ENCODE results near the gene HOXD11. TPM values are rescaled to one million over a fixed set of nuclear protein-coding genes. Genes with fewer than 3 reads are reported as not detected.

The HOXD11 gene
- total and polyA plus RNA-seq, 2 donors (not counting 1 experiment from before 2014, with no cell fraction given) = not detected

DNA sequence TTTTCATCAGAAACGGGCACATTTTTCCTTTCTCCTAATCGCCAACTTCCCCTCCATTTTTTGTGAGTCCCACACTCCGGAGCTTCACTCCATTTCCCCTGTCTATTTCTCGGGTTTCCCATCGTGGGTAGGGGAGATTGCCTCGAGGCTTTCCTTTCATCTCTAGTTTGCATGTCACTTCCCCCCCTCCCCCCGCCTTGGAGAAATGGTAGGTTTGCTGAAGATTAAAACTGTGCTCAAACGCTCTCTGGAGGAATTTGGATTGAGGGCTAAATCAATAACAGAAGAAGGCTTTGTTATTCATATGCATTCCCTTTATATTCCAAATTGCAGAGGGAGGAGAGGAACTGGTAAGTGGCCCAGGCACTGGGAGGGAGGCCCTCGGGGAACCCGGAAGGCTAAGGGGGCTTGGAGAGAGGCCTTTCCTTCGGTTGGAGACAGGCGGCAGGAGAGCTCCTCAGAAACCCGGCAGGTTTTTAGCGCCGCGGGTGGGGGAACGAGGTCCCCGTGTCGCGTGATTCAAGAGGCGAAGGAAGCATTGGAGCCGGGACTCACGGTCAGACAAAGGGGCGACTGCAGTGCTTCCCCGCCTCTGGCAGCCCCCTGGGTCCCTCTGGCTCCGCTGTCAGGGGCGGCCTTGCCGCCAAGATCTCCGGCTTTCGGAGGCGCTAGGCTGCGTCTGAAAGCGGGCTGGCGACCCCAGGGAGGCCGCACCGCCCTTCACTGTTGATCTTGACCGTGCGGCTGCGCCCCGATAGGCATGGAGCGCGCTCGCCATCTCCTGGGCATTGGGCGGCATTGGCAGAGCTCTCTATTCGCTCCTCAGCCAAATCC is 9.9 kb upstream of the HOXD11 start:
- H3K4me3 ChIP-seq (ENCODE audit: control extremely low read depth in 1 of 5, extremely low read depth in 1 of 5, insufficient read depth in 1 of 5, low read depth in 2 of 5, low read length in 4 of 5) = peak overlapping the region; percentile 4 to 42 (median 17)
- H3K4me1 Mint-ChIP-seq = peaks cover 24% of the 10 kb centered on the region
- H3K4me1 ChIP-seq (ENCODE audit: control insufficient read depth in 2 of 2, insufficient read depth in 2 of 2, low read length in 2 of 2) = peaks cover 24 to 38% of the 10 kb centered on the region in 2 donors
- no peak overlapping the region for H3K27ac ChIP-seq (ENCODE audit: low read length in 2 of 2)
- H3K36me3 ChIP-seq (replicated peaks in 1 of 2; ENCODE audit: control extremely low read depth in 1 of 2, control insufficient read depth in 1 of 2, extremely low read depth in 1 of 2, insufficient read depth in 2 of 2, low read length in 1 of 2) = no peaks in the 10 kb centered on the region
- H2AFZ ChIP-seq (ENCODE audit: insufficient read depth, low read depth, low read length, poor library complexity, severe bottlenecking) = peak overlapping the region; percentile 57
- 4% methylated on average over 38 of the region's 45 CpGs for WGBS (ENCODE audit: insufficient coverage)
- peak; percentile 71 for DNase-seq
- peaks cover 74% of the 10 kb centered on the region for H3K27me3 Mint-ChIP-seq
- peak overlapping the region; percentile 9 for H3K9ac ChIP-seq (ENCODE audit: low read length)
- CTCF ChIA-PET = interaction anchor here (0.6 to 4.7 kb wide), 16 partner anchors 11 to 1402 kb away, joined by 3 to 72 read pairs (median 4); partner anchors contain the start of genes EVX2 and HOXD3
- H3K9me3 Mint-ChIP-seq (ENCODE audit: insufficient read depth) = no peaks in the 10 kb centered on the region
- peak overlapping the region; percentile 75 for H3K4me3 Mint-ChIP-seq
- H3K27me3 ChIP-seq (replicated peaks in 1 of 4; ENCODE audit: control extremely low read depth in 1 of 4, control insufficient read depth in 3 of 4, insufficient read depth in 4 of 4, low read length in 3 of 4) = peaks cover 0 to 89% (median 73%) of the 10 kb centered on the region in 4 experiments
- no peak for TF ChIP-seq EZH2 (IDR thresholded peaks at IDR 0.05; ENCODE audit: borderline replicate concordance, insufficient read depth, low read depth, low read length, poor library complexity, severe bottlenecking)
- TF ChIP-seq, protein P1, sequence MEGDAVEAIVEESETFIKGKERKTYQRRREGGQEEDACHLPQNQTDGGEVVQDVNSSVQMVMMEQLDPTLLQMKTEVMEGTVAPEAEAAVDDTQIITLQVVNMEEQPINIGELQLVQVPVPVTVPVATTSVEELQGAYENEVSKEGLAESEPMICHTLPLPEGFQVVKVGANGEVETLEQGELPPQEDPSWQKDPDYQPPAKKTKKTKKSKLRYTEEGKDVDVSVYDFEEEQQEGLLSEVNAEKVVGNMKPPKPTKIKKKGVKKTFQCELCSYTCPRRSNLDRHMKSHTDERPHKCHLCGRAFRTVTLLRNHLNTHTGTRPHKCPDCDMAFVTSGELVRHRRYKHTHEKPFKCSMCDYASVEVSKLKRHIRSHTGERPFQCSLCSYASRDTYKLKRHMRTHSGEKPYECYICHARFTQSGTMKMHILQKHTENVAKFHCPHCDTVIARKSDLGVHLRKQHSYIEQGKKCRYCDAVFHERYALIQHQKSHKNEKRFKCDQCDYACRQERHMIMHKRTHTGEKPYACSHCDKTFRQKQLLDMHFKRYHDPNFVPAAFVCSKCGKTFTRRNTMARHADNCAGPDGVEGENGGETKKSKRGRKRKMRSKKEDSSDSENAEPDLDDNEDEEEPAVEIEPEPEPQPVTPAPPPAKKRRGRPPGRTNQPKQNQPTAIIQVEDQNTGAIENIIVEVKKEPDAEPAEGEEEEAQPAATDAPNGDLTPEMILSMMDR (IDR thresholded peaks at IDR 0.05) = peak; percentile 76
- intact Hi-C loops (cut with micrococcal nuclease) = loop anchor here (10.0 kb wide), 1 partner anchor 1762 kb away; the partner anchor contains the start of gene SP9
- peak; percentile 65 for ATAC-seq (ENCODE audit: low read depth)
- peak overlapping the region; percentile 69 for H3K4me2 ChIP-seq (replicated peaks; ENCODE audit: low read depth, low read length, poor library complexity, severe bottlenecking)
- peaks cover 0 to 47% (median 6%) of the 10 kb centered on the region in 3 donors for H3K9me3 ChIP-seq (ENCODE audit: control extremely low read depth in 1 of 3, control insufficient read depth in 2 of 3, insufficient read depth in 1 of 3, low read length in 2 of 3)
- no peaks in the 10 kb centered on the region for H3K79me2 ChIP-seq (ENCODE audit: control insufficient read depth, insufficient read depth, low read length)
- peak overlapping the region; percentile 6 for H3K27ac Mint-ChIP-seq
- POLR2A ChIA-PET = no interaction called here
- H4K20me1 ChIP-seq (ENCODE audit: control insufficient read depth, insufficient read depth, low read length, poor library complexity, severe bottlenecking) = no peaks in the 10 kb centered on the region

Data from B cell (primary cell).